HCT116 (cell line): Measurements from ENCODE around the gene YPEL3.

ENCODE experiments used
- ATF3 ChIP-seq: IDR thresholded peaks from 2 replicates; pipeline ENCODE4 v1.6.1; 2012
- CBX3 ChIP-seq: IDR thresholded peaks from 2 replicates; pipeline ENCODE4 v1.6.1; 2012; ENCODE audit warnings: low read depth
- CTCF ChIP-seq, 3 experiments: fragments of 200-600 bp in 1 of 3; sonication (generic) in 1 of 3; IDR thresholded peaks in 2 of 3; conservative IDR thresholded peaks in 1 of 3; 2 replicates each; pipeline ENCODE4 v1.5.1; 2012 to 2017; ENCODE audit warnings: low read depth in 2 of 3, low read length in 2 of 3, antibody characterized with exemption in 1 of 3, borderline replicate concordance in 1 of 3, control low read depth in 1 of 3, mild to moderate bottlenecking in 1 of 3, mixed read lengths in 1 of 3, mixed run types in 1 of 3, moderate library complexity in 1 of 3; ENCODE audit not compliant: insufficient read depth in 1 of 3
- EGR1 ChIP-seq: IDR thresholded peaks from 2 replicates; pipeline ENCODE4 v1.6.1; 2012; ENCODE audit warnings: low read depth
- JUND ChIP-seq: IDR thresholded peaks from 2 replicates; pipeline ENCODE4 v1.6.1; 2012
- POLR2A ChIP-seq: IDR thresholded peaks from 2 replicates; pipeline ENCODE4 v1.7.0; 2011; ENCODE audit warnings: borderline replicate concordance; ENCODE audit not compliant: insufficient read depth, insufficient read length; ENCODE audit errors: extremely low read depth
- POLR2AphosphoS5 ChIP-seq: IDR thresholded peaks from 2 replicates; pipeline ENCODE4 v1.6.1; 2011; ENCODE audit warnings: mild to moderate bottlenecking, low read depth, low read length, moderate library complexity
- RAD21 ChIP-seq: IDR thresholded peaks from 2 replicates; pipeline ENCODE4 v1.6.1; 2012; ENCODE audit warnings: low read depth, mild to moderate bottlenecking
- REST ChIP-seq: IDR thresholded peaks from 2 replicates; pipeline ENCODE4 v1.6.1; 2012; ENCODE audit warnings: low read depth
- SIN3A ChIP-seq: IDR thresholded peaks from 2 replicates; pipeline ENCODE4 v1.6.1; 2012; ENCODE audit warnings: low read depth
- TCF7L2 ChIP-seq: IDR thresholded peaks from 2 replicates; pipeline ENCODE4 v1.7.0; 2011; ENCODE audit warnings: borderline replicate concordance, inconsistent platforms; ENCODE audit not compliant: insufficient read depth, insufficient read length; ENCODE audit errors: extremely low read depth
- YY1 ChIP-seq: IDR thresholded peaks from 2 replicates; pipeline ENCODE4 v1.6.1; 2011; ENCODE audit warnings: low read length, low read depth, moderate library complexity, mild to moderate bottlenecking; ENCODE audit not compliant: insufficient replicate concordance; ENCODE audit errors: extremely low read depth
- ZBTB33 ChIP-seq: IDR thresholded peaks from 2 replicates; pipeline ENCODE4 v1.6.1; 2011; ENCODE audit warnings: mild to moderate bottlenecking, low read length, moderate library complexity; ENCODE audit not compliant: insufficient replicate concordance; ENCODE audit errors: extremely low read depth

GRCh38 chr16:30087181-30087898 is 8.7 kb downstream of the YPEL3 start:
- no peak for TF ChIP-seq EGR1
- no peak for TF ChIP-seq CTCF (IDR thresholded peaks at IDR 0.05 in 2 of 3, conservative IDR thresholded peaks at IDR 0.05 in 1 of 3; ENCODE audit: borderline replicate concordance in 1 of 3, insufficient read depth in 1 of 3, low read depth in 2 of 3, low read length in 2 of 3)
- TF ChIP-seq JUND, result no peak
- no peak for TF ChIP-seq RAD21
- TF ChIP-seq TCF7L2, result no peak
- no peak for TF ChIP-seq YY1
- no peak for TF ChIP-seq CBX3
- TF ChIP-seq REST, result no peak
- no peak for TF ChIP-seq POLR2A
- no peak for TF ChIP-seq POLR2AphosphoS5
- TF ChIP-seq ZBTB33, result no peak
- no peak for TF ChIP-seq SIN3A
- TF ChIP-seq ATF3, result no peak
